ENCODE results near the gene HOMEZ. TPM values are rescaled to one million over a fixed set of nuclear protein-coding genes. Genes with fewer than 3 reads are reported as not detected.

HOMEZ gene
- total and polyA plus RNA-seq, 2 of the 8 experiments (the other 6 are each of a cell fraction or from before 2014, with no cell fraction given), result 9.1 to 15.9 TPM

DNA sequence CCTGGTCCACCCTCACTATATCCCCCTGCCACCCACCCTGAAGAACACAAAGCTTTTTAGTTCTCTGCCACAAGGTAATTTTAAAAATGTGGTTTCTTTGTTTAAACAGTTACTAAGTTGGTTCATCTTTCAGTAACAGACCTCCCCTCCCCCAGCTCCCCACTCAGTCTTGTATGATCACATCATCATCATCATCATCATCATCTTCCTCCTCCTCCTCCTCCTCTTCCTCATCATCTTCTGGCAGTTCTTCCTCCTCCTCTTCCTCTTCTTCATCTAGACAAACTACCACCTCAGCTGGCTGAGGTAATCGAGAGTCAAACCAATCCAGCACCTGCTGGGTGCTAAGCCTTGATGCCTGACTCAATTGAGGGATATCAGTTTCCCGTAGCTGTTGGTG is 10.5 kb downstream of the HOMEZ start:
- H3K9ac ChIP-seq (replicated peaks in 1 of 4; ENCODE audit: extremely low read depth in 1 of 4, low read depth in 3 of 4, low read length in 3 of 4), result no peak overlapping the region
- H3K27me3 ChIP-seq (replicated peaks in 1 of 4; ENCODE audit: control insufficient read depth in 3 of 4, extremely low read depth in 1 of 4, insufficient read depth in 3 of 4, low read length in 3 of 4), result peaks cover 0 to 16% (median 8%) of the 10 kb centered on the region in 4 experiments; a peak in 5 of 7 replicates
- POLR2A ChIA-PET (ENCODE audit: partially characterized antibody), result interaction anchor here (2.1 kb wide), 1 partner anchor 11 kb away, joined by 8 read pairs; the partner anchor contains the start of gene HOMEZ
- H2BK120ac ChIP-seq (replicated peaks; ENCODE audit: low read depth, low read length), result no peak overlapping the region
- H4K20me1 ChIP-seq (replicated peaks in 1 of 2; ENCODE audit: control insufficient read depth in 1 of 2, insufficient read depth in 2 of 2, low read length in 2 of 2), result peaks cover 0 to 1% of the 10 kb centered on the region in 2 experiments
- H3K4me3 ChIP-seq (ENCODE audit: extremely low read depth in 1 of 4, insufficient read depth in 2 of 4, low read depth in 3 of 4, low read length in 4 of 4), result no peak overlapping the region
- H4K91ac ChIP-seq (replicated peaks; ENCODE audit: insufficient read length, low read length), result no peak overlapping the region
- no peak overlapping the region for H3K14ac ChIP-seq (ENCODE audit: insufficient read length)
- H3K27ac ChIP-seq (ENCODE audit: low read depth, low read length), result no peak overlapping the region
- H3K4me2 ChIP-seq (ENCODE audit: insufficient read depth in 1 of 2, low read depth in 2 of 2, low read length in 2 of 2), result no peak overlapping the region
- H3K23ac ChIP-seq (ENCODE audit: insufficient read length), result no peak overlapping the region
- no peak overlapping the region for H2BK5ac ChIP-seq (ENCODE audit: low read depth, low read length)
- no peak overlapping the region for H4K8ac ChIP-seq (ENCODE audit: extremely low read depth, insufficient read depth, low read length)
- H3K4ac ChIP-seq (replicated peaks; ENCODE audit: insufficient read length, low read depth, low read length), result no peak overlapping the region
- H2BK20ac ChIP-seq (ENCODE audit: low read length), result no peak overlapping the region
- no peak overlapping the region for H4K5ac ChIP-seq (ENCODE audit: insufficient read length, low read depth, low read length)
- DNase-seq (ENCODE audit: low read depth in 1 of 2, low spot score in 2 of 2), result no peak
- no peak overlapping the region for H3K56ac ChIP-seq (replicated peaks; ENCODE audit: insufficient read length, low read depth, low read length)
- no peaks in the 10 kb centered on the region for H3K9me3 ChIP-seq (ENCODE audit: insufficient read depth in 2 of 2, low read depth in 1 of 2, low read length in 1 of 2)
- no peak for FAIRE-seq
- no peaks in the 10 kb centered on the region for H3K79me1 ChIP-seq (ENCODE audit: low read depth, low read length)
- no peak overlapping the region for H2BK12ac ChIP-seq (ENCODE audit: low read depth, low read length)
- H2BK15ac ChIP-seq (ENCODE audit: low read length), result no peak overlapping the region
- H2AFZ ChIP-seq (ENCODE audit: low read length), result no peak overlapping the region
- H3K23me2 ChIP-seq (ENCODE audit: low read depth, low read length), result no peaks in the 10 kb centered on the region; the same call in 1 of the 2 replicates
- no peaks in the 10 kb centered on the region for H3K36me3 ChIP-seq (ENCODE audit: control insufficient read depth in 2 of 4, insufficient read depth in 4 of 4, low read length in 3 of 4)
- H3K4me1 ChIP-seq (replicated peaks in 1 of 4; ENCODE audit: control insufficient read depth in 3 of 4, insufficient read depth in 4 of 4, low read length in 3 of 4), result peaks cover 2 to 7% (median 5%) of the 10 kb centered on the region in 4 experiments; a peak in 4 of 7 replicates
- H3K18ac ChIP-seq (ENCODE audit: extremely low read depth, low read length), result no peak overlapping the region
- H3K79me2 ChIP-seq (ENCODE audit: control insufficient read depth in 1 of 2, insufficient read depth in 2 of 2, low read length in 2 of 2), result no peaks in the 10 kb centered on the region
- no peak overlapping the region for H2AK5ac ChIP-seq (ENCODE audit: low read depth, low read length)
- WGBS, 2 experiments (ENCODE audit: extremely low coverage in 1 of 2, insufficient coverage in 1 of 2, insufficient read length in 1 of 2, insufficient replicate concordance in 2 of 2, low coverage in 1 of 2, low lambda C conversion rate in 2 of 2, missing lambda C conversion rate in 1 of 2), result 71% methylated on average over 1 of the region's 2 CpGs; no CpG with 5 or more reads in 1 of the 2 experiments
- CTCF ChIA-PET (ENCODE audit: partially characterized antibody), result interaction anchor here (0.8 to 4.9 kb wide), 5 partner anchors 9 to 104 kb away, joined by 3 to 42 read pairs (median 4); no protein-coding TSS in a partner anchor
- TF ChIP-seq TAF1 (IDR thresholded peaks at IDR 0.05; ENCODE audit: low read depth, low read length) (no peak), EGR1 (IDR thresholded peaks at IDR 0.05; ENCODE audit: borderline replicate concordance, low read depth, low read length) (no peak)

All from H1 (cell line).